ENCODE results near the gene FOSL2. TPM values are rescaled to one million over a fixed set of nuclear protein-coding genes. Genes with fewer than 3 reads are reported as not detected.

Gene FOSL2
- 45.7 TPM for total RNA-seq
- long read RNA-seq, full-length matches to known transcripts, result 24 of 51 reads
- long read RNA-seq, partial matches to known transcripts, result 0 of 51 reads
- long read RNA-seq, other reads (novel, unspliced or antisense), result 27 of 51 reads

GRCh38 chr2:28392297-28393113, at the start of gene FOSL2:
Gene FOSL2, plus strand, starts transcription at chr2:28392858. Its CDS starts 863 bp downstream, at chr2:28393721.
- peak; percentile 97 for DNase-seq
- ATAC-seq (ENCODE audit: poor library complexity), result peak; percentile 71
- intact Hi-C loops (cut with DNase I), result loop anchor here (5.0 to 10.0 kb wide), 4 partner anchors 60 to 658 kb away; partner anchors contain the start of gene MRPL33

GRCh38 chr2:28343184-28343942, 49.3 kb upstream of the FOSL2 start:
- ATAC-seq (ENCODE audit: poor library complexity) (no peak), DNase-seq (no peak)
- intact Hi-C loops (cut with DNase I), result no loop called here

GRCh38 chr2:28343971-28344715, 48.5 kb upstream of the FOSL2 start:
- ATAC-seq (ENCODE audit: poor library complexity), result no peak
- no peak for DNase-seq
- intact Hi-C loops (cut with DNase I), result no loop called here

GRCh38 chr2:28344756-28345373, 47.8 kb upstream of the FOSL2 start:
- no peak for ATAC-seq (ENCODE audit: poor library complexity)
- intact Hi-C loops (cut with DNase I), result no loop called here
- no peak for DNase-seq

- no peak for DNase-seq
- intact Hi-C loops (cut with DNase I), result no loop called here
- no peak for ATAC-seq (ENCODE audit: poor library complexity)
These were observed 47.0 kb upstream of the FOSL2 start for GRCh38 chr2:28345619-28346018.

GRCh38 chr2:28346587-28346986, 46.1 kb upstream of the FOSL2 start:
- intact Hi-C loops (cut with DNase I), result no loop called here

GRCh38 chr2:28347193-28347592, 45.5 kb upstream of the FOSL2 start:
- DNase-seq (no peak), ATAC-seq (ENCODE audit: poor library complexity) (no peak)
- intact Hi-C loops (cut with DNase I), result no loop called here

More at GRCh38 chr2:28346587-28346986, 46.1 kb upstream of the FOSL2 start:
- DNase-seq (no peak), ATAC-seq (ENCODE audit: poor library complexity) (no peak)

DNA sequence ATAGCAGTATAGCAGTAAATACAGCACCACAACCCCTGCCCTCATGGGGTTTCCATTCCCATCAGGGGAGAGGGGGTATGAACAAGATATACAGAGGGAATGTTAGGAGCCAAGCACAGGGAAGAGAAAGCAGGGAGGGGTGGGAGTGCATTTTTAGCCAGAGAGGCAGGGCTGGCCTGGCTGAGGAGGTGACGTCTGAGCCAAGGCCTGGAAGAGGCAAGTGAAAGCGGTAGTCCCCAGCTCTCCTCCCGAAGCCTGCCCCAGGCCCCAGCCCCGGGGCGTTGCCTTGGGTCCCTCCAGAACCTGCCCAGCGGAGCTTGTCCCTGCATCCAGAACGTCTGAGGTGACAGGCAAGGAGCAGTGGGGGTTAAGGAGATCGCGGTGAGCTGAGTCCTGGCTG, 45.1 kb upstream of the FOSL2 start:
- intact Hi-C loops (cut with DNase I), result no loop called here
- no peak for DNase-seq
- ATAC-seq (ENCODE audit: poor library complexity), result no peak

DNA sequence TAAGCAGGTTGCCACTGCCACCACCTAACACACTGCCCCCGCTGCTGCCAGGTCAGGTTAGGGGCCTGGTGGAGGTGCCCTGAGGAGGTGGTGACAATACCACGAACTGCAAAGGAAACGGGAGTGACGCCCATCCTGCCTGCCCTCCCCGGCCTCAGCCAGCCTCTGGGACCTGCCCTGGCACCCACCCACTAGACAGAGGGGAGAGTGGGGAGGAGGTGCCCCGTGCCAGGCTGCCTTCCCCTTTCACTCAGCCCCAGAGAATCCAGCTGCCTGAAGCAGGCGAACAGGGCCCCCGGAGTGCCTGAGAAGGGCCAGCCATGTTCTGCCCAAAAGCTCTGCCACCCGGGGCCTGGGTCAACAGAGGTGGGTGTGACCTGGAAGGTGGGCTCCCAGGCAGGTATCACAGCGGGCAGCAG, 44.5 kb upstream of the FOSL2 start:
- peak; percentile 8 for ATAC-seq (ENCODE audit: poor library complexity)
- DNase-seq, result no peak
- intact Hi-C loops (cut with DNase I), result no loop called here

DNA sequence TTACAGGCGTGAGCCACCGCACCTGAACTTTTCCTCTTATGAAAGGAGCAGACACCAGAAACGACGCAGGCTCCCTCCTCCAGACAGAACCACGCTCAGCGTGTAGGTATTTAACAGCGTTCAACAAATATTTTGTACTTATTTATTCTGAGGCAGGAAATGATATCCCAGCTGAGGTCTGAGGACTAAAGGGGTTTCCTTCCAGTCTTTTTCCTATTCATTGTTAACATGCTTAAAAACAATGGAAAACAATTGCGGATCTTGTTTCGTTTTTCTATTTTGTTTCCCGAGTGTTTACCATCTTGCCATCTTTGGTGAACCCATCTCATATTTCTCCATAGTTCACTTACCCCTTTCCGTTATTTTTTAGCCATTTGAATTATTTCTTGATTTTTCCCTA, 43.7 kb upstream of the FOSL2 start:
- no peak for ATAC-seq (ENCODE audit: poor library complexity)
- intact Hi-C loops (cut with DNase I), result no loop called here
- no peak for DNase-seq

DNA sequence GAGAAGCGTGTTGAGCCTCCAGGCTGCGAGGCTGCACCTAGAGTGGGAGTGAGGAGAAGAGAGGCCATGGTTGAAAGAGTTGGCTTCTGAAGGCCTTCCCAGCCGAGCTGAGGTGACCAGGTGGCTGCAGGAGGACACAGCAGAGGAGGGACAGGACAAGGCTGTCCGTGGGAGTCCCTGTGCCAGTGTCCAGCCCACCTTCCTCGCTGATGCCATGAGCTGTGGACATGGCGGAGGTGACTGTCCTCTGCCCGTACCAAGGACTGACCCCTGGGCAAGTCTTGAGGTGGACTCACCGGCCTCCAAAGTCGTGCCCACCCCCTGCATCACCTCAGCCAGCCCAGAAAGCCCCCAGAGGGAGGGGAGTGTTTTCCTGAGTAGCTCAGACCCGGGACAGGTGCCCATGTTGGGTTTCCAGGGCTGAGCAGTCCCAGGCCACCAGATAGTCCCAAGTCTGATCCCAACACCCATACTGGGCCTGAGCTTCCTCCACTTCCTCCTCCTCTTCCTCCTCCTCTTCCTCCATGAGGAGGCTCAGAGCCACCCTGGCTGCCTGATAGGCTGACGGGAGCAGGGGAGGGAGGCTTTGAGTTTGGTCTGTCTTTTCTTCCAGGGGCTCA, 43.0 kb upstream of the FOSL2 start:
- ATAC-seq (ENCODE audit: poor library complexity) (no peak), DNase-seq (no peak)
- intact Hi-C loops (cut with DNase I), result no loop called here

- DNase-seq, result no peak
- ATAC-seq (ENCODE audit: poor library complexity), result no peak
These were observed 42.5 kb upstream of the FOSL2 start for GRCh38 chr2:28350196-28350595.

GRCh38 chr2:28350791-28351285, 41.8 kb upstream of the FOSL2 start:
- intact Hi-C loops (cut with DNase I), result no loop called here
- DNase-seq, result no peak

More at GRCh38 chr2:28350196-28350595, 42.5 kb upstream of the FOSL2 start:
- intact Hi-C loops (cut with DNase I), result no loop called here

DNA sequence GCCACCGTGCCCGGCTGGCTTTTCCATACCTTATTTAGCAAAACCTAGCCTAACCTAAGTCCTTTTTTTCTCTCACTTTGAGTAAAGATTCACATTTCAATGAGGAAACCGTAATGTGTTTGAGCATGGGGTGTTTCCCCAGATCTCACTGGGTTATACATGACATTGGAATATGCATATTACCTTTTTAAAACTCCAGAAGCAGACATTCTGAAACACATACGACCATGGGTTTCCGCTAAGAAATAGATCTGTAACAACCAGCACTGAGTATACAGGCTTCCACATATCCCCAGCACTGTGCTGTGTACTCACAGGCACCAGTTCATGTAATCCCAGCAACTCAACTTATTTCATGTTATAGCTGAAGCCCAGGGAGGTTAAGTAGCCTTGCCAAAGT, 41.0 kb upstream of the FOSL2 start:
- ATAC-seq (ENCODE audit: poor library complexity), result no peak

More at GRCh38 chr2:28350791-28351285, 41.8 kb upstream of the FOSL2 start:
- ATAC-seq (ENCODE audit: poor library complexity), result no peak

GRCh38 chr2:28352104-28352503, 40.6 kb upstream of the FOSL2 start:
- DNase-seq (no peak), ATAC-seq (ENCODE audit: poor library complexity) (no peak)

More for the DNA sequence above, 41.0 kb upstream of the FOSL2 start:
- no peak for DNase-seq
- intact Hi-C loops (cut with DNase I), result no loop called here

DNA sequence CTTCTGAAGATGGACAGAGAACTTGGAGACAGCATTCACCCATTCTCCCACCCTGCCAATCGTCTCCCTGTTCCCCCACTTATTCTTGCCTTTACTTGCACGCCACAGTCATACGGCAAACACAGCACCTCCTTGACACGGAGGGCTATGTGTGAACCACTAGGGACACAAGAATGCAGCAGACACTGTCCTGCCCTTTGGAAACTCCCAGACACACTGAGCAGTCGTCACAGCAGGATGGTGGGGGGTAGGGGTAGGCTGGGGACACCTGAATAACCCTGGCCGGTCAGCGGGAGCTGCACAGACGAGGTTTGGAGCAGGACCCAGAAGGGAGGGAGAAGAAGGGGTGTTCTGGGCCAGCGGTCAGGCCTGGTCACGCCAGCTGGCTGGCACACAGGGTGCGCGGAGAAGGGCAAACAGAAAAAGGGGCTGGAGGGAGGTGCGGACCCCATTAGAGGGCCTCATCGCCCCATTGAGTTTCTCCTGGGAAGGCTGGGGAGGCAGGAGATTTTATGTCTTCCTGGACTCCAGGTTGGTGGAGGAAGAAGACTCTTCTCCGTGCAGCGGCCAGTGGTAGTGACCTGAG, 40.0 kb upstream of the FOSL2 start:
- DNase-seq, result no peak
- intact Hi-C loops (cut with DNase I), result no loop called here
- ATAC-seq (ENCODE audit: poor library complexity), result no peak

More at GRCh38 chr2:28352104-28352503, 40.6 kb upstream of the FOSL2 start:
- intact Hi-C loops (cut with DNase I), result no loop called here

DNA sequence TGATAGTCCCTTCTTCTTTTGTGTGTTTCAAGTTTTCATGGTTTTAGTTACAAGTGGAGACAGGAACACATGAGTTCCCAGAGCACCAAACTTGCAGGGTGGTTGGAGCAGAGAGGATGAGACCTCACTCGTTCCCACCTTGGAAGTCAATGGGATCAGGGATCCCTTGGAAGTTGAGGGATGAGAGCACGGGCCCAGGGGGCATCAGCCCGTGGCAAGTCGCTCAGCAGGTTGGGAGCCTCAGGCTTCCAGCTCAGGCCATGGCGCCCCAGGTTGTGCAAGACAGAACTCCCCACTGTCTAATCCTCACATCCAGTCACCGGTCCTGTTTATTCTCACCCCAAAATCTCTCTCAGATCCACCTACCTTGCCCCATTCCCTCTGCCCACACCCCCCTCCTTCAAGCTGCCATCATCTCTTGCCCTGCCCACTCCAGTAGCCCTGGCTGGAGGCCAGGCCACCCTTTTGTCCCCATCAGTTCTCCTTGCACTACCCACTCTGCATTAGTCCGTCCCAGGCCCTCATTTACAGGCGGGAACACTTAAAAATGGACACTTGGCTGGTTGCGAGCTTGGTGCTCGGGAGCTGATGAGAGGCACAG, 37.6 kb upstream of the FOSL2 start:
- ATAC-seq (ENCODE audit: poor library complexity) (no peak), DNase-seq (no peak)
- intact Hi-C loops (cut with DNase I), result no loop called here
